Measurements from ENCODE around the gene ANKMY2. TPM values are rescaled to one million over a fixed set of nuclear protein-coding genes. Genes with fewer than 3 reads are reported as not detected.

ANKMY2 gene
- total and polyA plus RNA-seq, 2 donors (not counting 1 experiment from before 2014, with no cell fraction given), result 34.3 to 50.4 TPM

GRCh38 chr7:16554518-16555236 lies 90.9 kb downstream of the ANKMY2 start:
- DNase-seq (ENCODE audit: low read depth in 2 of 2), result no peak
- no peak overlapping the region for H3K9ac ChIP-seq (ENCODE audit: insufficient read depth, low read length)
- no peak overlapping the region for H2AFZ ChIP-seq (ENCODE audit: low read length)
- no peaks in the 10 kb centered on the region for H3K27me3 ChIP-seq (ENCODE audit: control insufficient read depth, insufficient read depth, low read length)
- H3K4me3 ChIP-seq (replicated peaks in 1 of 4; ENCODE audit: control extremely low read depth in 1 of 4, insufficient read depth in 1 of 4, low read depth in 3 of 4, low read length in 4 of 4), result no peak overlapping the region
- H3K4me1 ChIP-seq (ENCODE audit: control insufficient read depth, extremely low read depth, insufficient read depth, low read length), result no peaks in the 10 kb centered on the region
- no peaks in the 10 kb centered on the region for H3K9me3 ChIP-seq (ENCODE audit: control insufficient read depth, insufficient read depth, low read depth, low read length)
- no peaks in the 10 kb centered on the region for H3K79me2 ChIP-seq (ENCODE audit: control insufficient read depth, insufficient read depth, low read length)
- TF ChIP-seq EZH2 (IDR thresholded peaks at IDR 0.05; ENCODE audit: low read length, missing control alignments) (no peak), CTCF (conservative IDR thresholded peaks at IDR 0.05 in 1 of 2, IDR thresholded peaks at IDR 0.05 in 1 of 2; ENCODE audit: low read depth in 1 of 2, low read length in 2 of 2) (no peak)
- H4K20me1 ChIP-seq (ENCODE audit: control insufficient read depth, extremely low read depth, insufficient read depth, low read length), result no peaks in the 10 kb centered on the region
- H3K36me3 ChIP-seq (ENCODE audit: control insufficient read depth, insufficient read depth, low read length), result no peaks in the 10 kb centered on the region
- H3K4me2 ChIP-seq (ENCODE audit: extremely low read depth, insufficient read depth, low read length), result no peak overlapping the region
- H3K27ac ChIP-seq (ENCODE audit: insufficient read depth, low read length), result no peak overlapping the region

- no peaks in the 10 kb centered on the region for H3K9me3 ChIP-seq (ENCODE audit: control insufficient read depth, insufficient read depth, low read depth, low read length)
- H4K20me1 ChIP-seq (ENCODE audit: control insufficient read depth, extremely low read depth, insufficient read depth, low read length), result no peaks in the 10 kb centered on the region
- no peak overlapping the region for H2AFZ ChIP-seq (ENCODE audit: low read length)
- H3K4me2 ChIP-seq (ENCODE audit: extremely low read depth, insufficient read depth, low read length), result no peak overlapping the region
- no peaks in the 10 kb centered on the region for H3K79me2 ChIP-seq (ENCODE audit: control insufficient read depth, insufficient read depth, low read length)
- H3K36me3 ChIP-seq (ENCODE audit: control insufficient read depth, insufficient read depth, low read length), result no peaks in the 10 kb centered on the region
- H3K27me3 ChIP-seq (ENCODE audit: control insufficient read depth, insufficient read depth, low read length), result no peaks in the 10 kb centered on the region
- no peak for DNase-seq (ENCODE audit: low read depth in 2 of 2)
- no peak overlapping the region for H3K27ac ChIP-seq (ENCODE audit: insufficient read depth, low read length)
- no peak overlapping the region for H3K9ac ChIP-seq (ENCODE audit: insufficient read depth, low read length)
- TF ChIP-seq EZH2 (IDR thresholded peaks at IDR 0.05; ENCODE audit: low read length, missing control alignments) (no peak), CTCF (conservative IDR thresholded peaks at IDR 0.05 in 1 of 2, IDR thresholded peaks at IDR 0.05 in 1 of 2; ENCODE audit: low read depth in 1 of 2, low read length in 2 of 2) (no peak)
- no peak overlapping the region for H3K4me3 ChIP-seq (replicated peaks in 1 of 4; ENCODE audit: control extremely low read depth in 1 of 4, insufficient read depth in 1 of 4, low read depth in 3 of 4, low read length in 4 of 4)
- H3K4me1 ChIP-seq (ENCODE audit: control insufficient read depth, extremely low read depth, insufficient read depth, low read length), result no peaks in the 10 kb centered on the region
Measured at GRCh38 chr7:16550671-16551070, 94.9 kb downstream of the ANKMY2 start.

Other genes starting within 250 kb of the ANKMY2 start
- 1.0 and 1.5 TPM in 2 replicates for gene CRPPA, start 224.2 kb downstream of the ANKMY2 start, total RNA-seq
- gene CRPPA, start 224.2 kb downstream of the ANKMY2 start, polyA plus RNA-seq, result 1.0 and 1.1 TPM in 2 replicates
- under 0.01 TPM in 1 of 2 replicates, not detected in the other for gene SOSTDC1, start 180.0 kb downstream of the ANKMY2 start, total RNA-seq
- 0.05 and 0.07 TPM in 2 replicates for gene SOSTDC1, start 180.0 kb downstream of the ANKMY2 start, polyA plus RNA-seq
- not detected in 2 replicates for gene LRRC72, start 118.9 kb downstream of the ANKMY2 start, total RNA-seq
- gene LRRC72, start 118.9 kb downstream of the ANKMY2 start, polyA plus RNA-seq, result not detected in 2 replicates
- 39.3 and 43.3 TPM in 2 replicates for gene BZW2, start 427 bp upstream of the ANKMY2 start, total RNA-seq
- gene BZW2, start 427 bp upstream of the ANKMY2 start, polyA plus RNA-seq, result 88.8 and 95.5 TPM in 2 replicates
- 0.77 and 2.8 TPM in 2 replicates for gene TSPAN13, start 108.0 kb upstream of the ANKMY2 start, total RNA-seq
- gene TSPAN13, start 108.0 kb upstream of the ANKMY2 start, polyA plus RNA-seq, result 2.5 and 6.7 TPM in 2 replicates
- not detected in 2 replicates for gene AGR2, start 159.2 kb upstream of the ANKMY2 start, total RNA-seq
- not detected in 2 replicates for gene AGR2, start 159.2 kb upstream of the ANKMY2 start, polyA plus RNA-seq
- not detected in 2 replicates for gene AGR3, start 236.2 kb upstream of the ANKMY2 start, total RNA-seq
- gene AGR3, start 236.2 kb upstream of the ANKMY2 start, polyA plus RNA-seq, result not detected in 2 replicates